Vagina (tissue), 2 donors: ENCODE measurements around the gene BRMS1. TPM values are rescaled to one million over a fixed set of nuclear protein-coding genes. Genes with fewer than 3 reads are reported as not detected.
A peak's percentile ranks its signal among the peaks of the same experiment; 100 is the strongest.

Source experiments
- DNase-seq, 2 donors: peaks; one replicate each; pipeline ENCODE4 v3.0.0-alpha.2; 2017; ENCODE audit errors: extremely low spot score in 2 of 2
- H3K27ac ChIP-seq: fragments of 200-600 bp; sonication (generic); one replicate; pipeline ENCODE4 v1.5.1; 2019
- H3K27me3 ChIP-seq: fragments of 200-600 bp; sonication (generic); one replicate; pipeline ENCODE4 v1.5.1; 2019
- H3K36me3 ChIP-seq, 2 donors: fragments of 200-600 bp; sonication (generic); one replicate each; pipeline ENCODE4 v1.5.1; 2017 to 2019
- H3K4me1 ChIP-seq: fragments of 200-600 bp; sonication (generic); one replicate; pipeline ENCODE4 v1.5.1; 2019
- H3K4me3 ChIP-seq, 2 donors: fragments of 200-600 bp; sonication (generic); 1 replicate in 1 of 2; 2 replicates in 1 of 2; pipeline ENCODE4 v1.5.1; 2016 to 2019
- H3K9me3 ChIP-seq: fragments of 200-600 bp; sonication (generic); one replicate; pipeline ENCODE4 v1.5.1; 2019
- POLR2A ChIP-seq, 2 donors: fragments of 450-650 bp; IDR thresholded peaks; one replicate each; pipeline ENCODE4 v1.6.1; 2017; ENCODE audit warnings: antibody characterized with exemption in 2 of 2, mild to moderate bottlenecking in 2 of 2, moderate library complexity in 2 of 2
- POLR2AphosphoS5 ChIP-seq, 2 donors: sonication (generic); formaldehyde crosslinking; IDR thresholded peaks; one replicate each; pipeline ENCODE4 v1.9.0; 2017; ENCODE audit warnings: antibody characterized with exemption in 2 of 2, mild to moderate bottlenecking in 2 of 2, low read depth in 1 of 2; ENCODE audit not compliant: insufficient read depth in 1 of 2
- intact Hi-C: fragments of 100-400 bp; cut with DNase I; formaldehyde crosslinking; loops from one replicate; pipeline ENCODE4 v1.15.1; 2023
- total RNA-seq: library from RNA; depleted of rRNA; stranded (reverse); fragments of >200 nt; gene quantifications from one replicate; pipeline ENCODE4 v1.2.3, GENCODE V29; 2016
- TF ChIP-seq, protein P1 (sequence below), 3 experiments: fragments of 450-650 bp in 2 of 3; fragments of 200-600 bp in 1 of 3; sonication (generic) in 1 of 3; IDR thresholded peaks; one replicate each; pipeline ENCODE4 v1.5.1; 2017 to 2019; ENCODE audit warnings: antibody characterized with exemption in 3 of 3, mild to moderate bottlenecking in 2 of 3, moderate library complexity in 2 of 3

BRMS1 gene
- total RNA-seq, 1 donor from 2014 or later = 37.1 TPM

GRCh38 chr11:66291303-66291705 lies 53.6 kb downstream of the BRMS1 start:
- Histone ChIP-seq H3K4me1 (peaks cover 42% of the 10 kb centered on the region), H3K4me3 (peak overlapping the region in 1 of 2 donors; percentile 40), H3K27ac (no peak overlapping the region), H3K27me3 (peaks cover 5% of the 10 kb centered on the region), H3K9me3 (no peaks in the 10 kb centered on the region), H3K36me3 (no peaks in the 10 kb centered on the region)
- DNase-seq = no peak
- no peak for TF ChIP-seq POLR2A (IDR thresholded peaks at IDR 0.05)
- TF ChIP-seq, protein P1, sequence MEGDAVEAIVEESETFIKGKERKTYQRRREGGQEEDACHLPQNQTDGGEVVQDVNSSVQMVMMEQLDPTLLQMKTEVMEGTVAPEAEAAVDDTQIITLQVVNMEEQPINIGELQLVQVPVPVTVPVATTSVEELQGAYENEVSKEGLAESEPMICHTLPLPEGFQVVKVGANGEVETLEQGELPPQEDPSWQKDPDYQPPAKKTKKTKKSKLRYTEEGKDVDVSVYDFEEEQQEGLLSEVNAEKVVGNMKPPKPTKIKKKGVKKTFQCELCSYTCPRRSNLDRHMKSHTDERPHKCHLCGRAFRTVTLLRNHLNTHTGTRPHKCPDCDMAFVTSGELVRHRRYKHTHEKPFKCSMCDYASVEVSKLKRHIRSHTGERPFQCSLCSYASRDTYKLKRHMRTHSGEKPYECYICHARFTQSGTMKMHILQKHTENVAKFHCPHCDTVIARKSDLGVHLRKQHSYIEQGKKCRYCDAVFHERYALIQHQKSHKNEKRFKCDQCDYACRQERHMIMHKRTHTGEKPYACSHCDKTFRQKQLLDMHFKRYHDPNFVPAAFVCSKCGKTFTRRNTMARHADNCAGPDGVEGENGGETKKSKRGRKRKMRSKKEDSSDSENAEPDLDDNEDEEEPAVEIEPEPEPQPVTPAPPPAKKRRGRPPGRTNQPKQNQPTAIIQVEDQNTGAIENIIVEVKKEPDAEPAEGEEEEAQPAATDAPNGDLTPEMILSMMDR (IDR thresholded peaks at IDR 0.05) = no peak
- no peak for TF ChIP-seq POLR2AphosphoS5 (IDR thresholded peaks at IDR 0.05; ENCODE audit: insufficient read depth in 1 of 2, low read depth in 1 of 2)
- intact Hi-C loops = no loop called here

DNA sequence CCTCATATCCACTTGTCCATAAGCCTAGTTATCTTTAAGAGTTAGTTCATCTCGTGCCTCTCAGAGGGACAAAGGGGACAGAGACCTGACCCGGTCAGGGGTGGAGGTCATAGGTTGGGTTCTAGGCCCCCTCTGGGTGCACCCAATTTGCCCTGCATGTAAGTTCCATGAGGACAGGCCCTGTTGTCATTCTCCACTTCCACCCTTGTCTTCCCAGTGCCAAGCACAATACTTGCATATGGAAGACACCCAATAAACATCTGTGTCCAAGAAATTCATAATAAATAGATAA lies 54.6 kb downstream of the BRMS1 start:
- Histone ChIP-seq H3K4me3 (no peak overlapping the region), H3K36me3 (no peaks in the 10 kb centered on the region), H3K27ac (no peak overlapping the region), H3K27me3 (peaks cover 5% of the 10 kb centered on the region), H3K4me1 (peaks cover 42% of the 10 kb centered on the region), H3K9me3 (no peaks in the 10 kb centered on the region)
- no peak for DNase-seq
- TF ChIP-seq POLR2A (IDR thresholded peaks at IDR 0.05) (no peak), POLR2AphosphoS5 (IDR thresholded peaks at IDR 0.05; ENCODE audit: insufficient read depth in 1 of 2, low read depth in 1 of 2) (no peak)
- TF ChIP-seq, protein P1 (IDR thresholded peaks at IDR 0.05) = no peak
- intact Hi-C loops = no loop called here

DNA sequence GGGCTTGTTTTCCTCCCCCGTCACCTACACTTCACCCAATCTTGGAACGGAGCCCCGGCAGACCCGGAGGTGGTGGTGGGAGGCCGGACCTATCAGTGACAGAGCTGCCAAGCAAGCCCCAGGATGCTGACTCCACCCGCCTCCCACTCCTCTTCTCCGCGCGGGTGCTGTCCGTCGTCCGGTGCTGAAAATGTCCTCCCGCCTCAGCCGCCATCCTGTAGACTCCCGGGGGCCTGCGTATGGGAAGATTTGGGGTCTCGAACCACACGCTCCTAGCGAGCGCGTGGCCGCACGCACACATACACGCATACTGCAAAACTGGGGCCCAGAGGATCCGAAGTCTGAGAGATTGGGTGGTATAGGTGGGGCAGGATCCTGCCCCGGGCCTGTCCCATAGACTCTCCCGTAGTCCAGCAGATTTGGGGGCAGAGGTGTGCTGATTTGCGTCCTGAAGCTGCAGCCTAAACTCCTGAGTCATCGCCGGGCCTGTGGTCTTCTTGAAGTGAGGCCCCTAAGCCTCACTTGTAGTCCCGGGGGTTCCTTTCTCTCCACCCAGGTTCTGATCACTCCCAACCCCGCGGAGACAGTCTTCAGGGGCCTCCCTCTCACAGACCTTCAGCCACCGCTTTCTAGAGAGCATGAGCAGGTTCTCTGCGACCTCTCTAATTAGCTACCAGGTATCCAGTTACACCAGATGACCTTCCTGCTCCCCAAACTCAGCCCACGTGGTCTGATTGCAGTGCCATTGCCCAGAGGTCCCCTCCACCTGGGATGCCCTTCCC lies 55.2 kb downstream of the BRMS1 start:
- Histone ChIP-seq H3K4me1 (peaks cover 42% of the 10 kb centered on the region), H3K4me3 (peak overlapping the region; percentile 92 to 98), H3K27ac (peak overlapping the region; percentile 59), H3K9me3 (no peaks in the 10 kb centered on the region), H3K36me3 (no peaks in the 10 kb centered on the region), H3K27me3 (peaks cover 5% of the 10 kb centered on the region)
- intact Hi-C loops = loop anchor here (10.0 kb wide), 1 partner anchor 65 kb away; no protein-coding TSS in a partner anchor
- TF ChIP-seq, protein P1 (IDR thresholded peaks at IDR 0.05) = no peak
- TF ChIP-seq POLR2AphosphoS5 (IDR thresholded peaks at IDR 0.05; ENCODE audit: insufficient read depth in 1 of 2, low read depth in 1 of 2) = no peak
- DNase-seq = no peak

DNA sequence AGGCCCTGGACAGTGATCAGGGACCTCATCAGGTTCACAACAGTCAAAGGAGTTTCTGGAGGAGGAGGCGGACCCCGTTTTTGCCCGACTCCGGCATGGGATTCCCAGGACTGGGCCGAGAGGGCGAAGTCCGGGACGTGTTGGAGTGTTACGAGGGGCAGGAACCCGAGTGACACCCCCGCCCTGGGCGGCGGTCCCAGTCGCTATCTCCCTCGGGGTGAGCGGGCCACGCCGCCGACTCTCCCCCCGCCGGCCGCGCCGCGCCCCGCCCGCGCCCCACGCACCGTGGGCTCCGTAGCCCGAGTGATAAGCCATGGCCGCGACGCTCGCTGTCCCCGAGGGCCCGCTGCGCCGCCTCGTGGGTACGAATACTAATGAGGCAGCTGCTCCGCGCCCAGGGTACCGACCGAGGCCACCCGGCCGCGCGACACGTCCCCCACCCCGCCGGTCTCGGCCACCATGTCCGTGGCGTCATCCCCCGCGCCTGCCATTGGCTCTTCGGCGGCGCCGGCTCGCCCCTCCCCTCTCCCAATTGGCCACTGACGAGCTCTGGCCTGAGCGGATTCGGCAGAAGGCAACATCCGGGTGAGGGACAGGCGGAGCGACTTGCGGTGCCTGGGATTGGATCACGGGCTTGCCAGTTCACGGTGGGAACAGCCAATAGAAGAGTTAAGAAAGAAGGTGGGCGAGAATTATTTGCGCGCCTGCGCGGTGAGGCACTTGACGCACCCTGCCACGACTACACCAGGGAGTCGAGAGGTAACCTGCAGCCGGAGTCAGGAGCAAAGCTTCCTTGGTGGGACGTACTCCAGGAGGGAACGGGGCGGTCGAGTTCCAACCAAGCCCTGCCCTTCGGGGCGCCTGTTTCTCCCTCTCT lies 56.0 kb downstream of the BRMS1 start, which contains the start of gene YIF1A:
YIF1A (minus strand) TSS at position 473 of the 877 bp plus-strand sequence; CDS start at position 315, 158 bp downstream.
- H3K4me3 ChIP-seq = peak within 1 kb of the TSS; percentile 92 to 98
- TF ChIP-seq POLR2AphosphoS5 (IDR thresholded peaks at IDR 0.05; ENCODE audit: insufficient read depth in 1 of 2, low read depth in 1 of 2) (peak; percentile 90 to 95), POLR2A (IDR thresholded peaks at IDR 0.05) (peak in 1 of 2 donors; percentile 93)
- TF ChIP-seq, protein P1 (IDR thresholded peaks at IDR 0.05) = peak in 1 of 3 experiments; percentile 14
- DNase-seq = peak; percentile 100
- H3K9me3 ChIP-seq = no peaks in the 10 kb centered on the region
- no peaks in the 10 kb centered on the region for H3K36me3 ChIP-seq
- H3K4me1 ChIP-seq = peaks cover 42% of the 10 kb centered on the region
- intact Hi-C loops = loop anchor here (10.0 kb wide), 1 partner anchor 64 kb away; no protein-coding TSS in a partner anchor
- peaks cover 5% of the 10 kb centered on the region for H3K27me3 ChIP-seq
- peak within 1 kb of the TSS; percentile 90 for H3K27ac ChIP-seq
